Skeletal muscle cell (primary cell): ENCODE data around the gene TTC1.
"Not testable (repeated sequence)": the region's sequence is repeated elsewhere in the genome, so short reads cannot be mapped to it uniquely, and the experiment has no call there.

ENCODE experiments used
- DNase-seq: peaks from one replicate; pipeline ENCODE4 v3.0.0-alpha.2; 2010; ENCODE audit warnings: low read depth
- H3K4me3 ChIP-seq: 2 replicates; pipeline ENCODE4 v1.5.1; 2011; ENCODE audit warnings: low read depth, mild to moderate bottlenecking, control low read depth, low read length, moderate library complexity

TTC1 gene, protein sequence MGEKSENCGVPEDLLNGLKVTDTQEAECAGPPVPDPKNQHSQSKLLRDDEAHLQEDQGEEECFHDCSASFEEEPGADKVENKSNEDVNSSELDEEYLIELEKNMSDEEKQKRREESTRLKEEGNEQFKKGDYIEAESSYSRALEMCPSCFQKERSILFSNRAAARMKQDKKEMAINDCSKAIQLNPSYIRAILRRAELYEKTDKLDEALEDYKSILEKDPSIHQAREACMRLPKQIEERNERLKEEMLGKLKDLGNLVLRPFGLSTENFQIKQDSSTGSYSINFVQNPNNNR

DNA sequence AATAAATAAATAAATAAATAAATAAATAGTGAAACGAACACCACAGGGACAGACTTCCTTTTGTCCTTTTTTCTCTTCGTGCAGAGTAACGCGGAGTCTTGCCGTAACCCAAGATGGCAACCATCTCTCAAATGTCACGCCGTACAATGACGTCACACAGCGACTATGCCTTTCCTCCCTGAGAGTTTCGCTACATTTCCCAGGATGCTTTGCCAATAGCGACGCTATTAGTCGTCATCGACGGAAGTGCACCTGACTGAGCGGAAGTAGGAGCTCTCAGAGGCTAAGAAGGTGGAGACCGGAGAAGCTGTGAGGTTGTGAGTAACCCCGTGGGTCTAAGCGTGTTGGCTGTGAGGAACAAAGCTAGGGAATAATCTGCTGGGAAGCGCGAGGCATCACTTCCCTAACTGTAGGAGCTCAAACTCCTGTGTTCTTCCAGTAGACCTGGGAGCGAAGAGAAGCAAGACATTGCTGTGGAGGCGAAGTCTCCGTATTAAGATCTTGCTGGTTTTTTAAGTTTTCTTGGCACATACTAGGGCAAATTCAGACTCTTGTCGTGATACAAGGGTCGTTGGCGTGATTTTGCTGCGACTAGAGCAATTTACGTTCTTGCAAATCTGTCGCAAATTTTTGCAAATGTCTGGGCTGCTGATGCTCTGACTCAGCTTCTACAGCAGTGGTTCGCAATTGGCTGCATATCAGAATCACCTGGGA is at the start of gene TTC1:
TSS of gene TTC1 (plus strand) at position 263 of the 714 bp plus-strand sequence. CDS start 1,390 bp downstream, outside the sequence.
- H3K4me3 ChIP-seq: peak within 1 kb of the TSS; percentile 90
- DNase-seq: peak; percentile 95

- no peak for DNase-seq
- no peak overlapping the region for H3K4me3 ChIP-seq
Observed at GRCh38 chr5:159961176-159962160, 47.5 kb upstream of the TTC1 start.

- H3K4me3 ChIP-seq: no peak overlapping the region
- DNase-seq: no peak
Observed at GRCh38 chr5:159962214-159962613, 46.7 kb upstream of the TTC1 start.

- H3K4me3 ChIP-seq: no peak overlapping the region
- no peak for DNase-seq
Observed at GRCh38 chr5:159963935-159964334, 45.0 kb upstream of the TTC1 start.

GRCh38 chr5:159965031-159965837 is 43.7 kb upstream of the TTC1 start:
- H3K4me3 ChIP-seq: no peak overlapping the region
- DNase-seq: no peak

DNA sequence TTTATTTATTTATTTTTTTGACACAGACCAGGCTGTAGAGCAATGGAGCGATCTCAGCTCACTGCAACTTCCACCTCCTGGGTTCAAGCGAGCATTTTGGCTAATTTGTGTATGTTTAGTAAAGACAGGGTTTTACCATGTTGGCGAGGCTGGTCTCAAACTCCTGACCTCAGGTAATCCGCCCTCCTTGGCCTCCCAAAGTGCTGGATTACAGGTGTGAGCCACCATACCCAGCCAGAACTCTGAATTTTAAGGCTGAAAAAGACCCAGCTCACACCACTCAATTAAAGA is 43.2 kb upstream of the TTC1 start:
- not testable (repeated sequence) for H3K4me3 ChIP-seq, DNase-seq

DNA sequence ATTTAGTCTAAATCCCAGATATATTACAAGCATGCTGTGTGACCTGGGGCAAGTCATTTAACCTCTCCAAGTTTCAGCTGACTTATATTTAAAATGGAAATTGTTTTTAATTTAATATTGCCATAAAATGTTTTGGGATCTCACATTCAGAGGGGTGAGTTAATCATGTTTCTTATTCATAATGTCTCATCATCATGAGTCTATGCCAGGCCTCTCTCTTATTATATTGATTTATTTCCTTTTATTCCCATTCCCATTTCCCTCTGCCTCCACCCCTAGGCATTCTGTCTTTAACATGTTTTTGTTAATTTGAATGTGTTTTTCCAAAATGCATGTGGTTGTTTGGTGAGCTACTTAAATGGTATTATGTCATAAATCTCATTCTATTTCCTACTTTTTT is 39.0 kb upstream of the TTC1 start:
- DNase-seq: no peak
- H3K4me3 ChIP-seq: no peak overlapping the region

- no peak overlapping the region for H3K4me3 ChIP-seq
- no peak for DNase-seq
Observed at GRCh38 chr5:159971038-159971437, 37.9 kb upstream of the TTC1 start.

GRCh38 chr5:159971514-159971913 is 37.4 kb upstream of the TTC1 start:
- H3K4me3 ChIP-seq: peak overlapping the region; percentile 34
- DNase-seq: no peak

GRCh38 chr5:159971931-159972461 is 36.9 kb upstream of the TTC1 start:
- H3K4me3 ChIP-seq: peak overlapping the region; percentile 34
- no peak for DNase-seq

- no peak for DNase-seq
- no peak overlapping the region for H3K4me3 ChIP-seq
Observed at GRCh38 chr5:159972538-159973362, 36.2 kb upstream of the TTC1 start.

DNA sequence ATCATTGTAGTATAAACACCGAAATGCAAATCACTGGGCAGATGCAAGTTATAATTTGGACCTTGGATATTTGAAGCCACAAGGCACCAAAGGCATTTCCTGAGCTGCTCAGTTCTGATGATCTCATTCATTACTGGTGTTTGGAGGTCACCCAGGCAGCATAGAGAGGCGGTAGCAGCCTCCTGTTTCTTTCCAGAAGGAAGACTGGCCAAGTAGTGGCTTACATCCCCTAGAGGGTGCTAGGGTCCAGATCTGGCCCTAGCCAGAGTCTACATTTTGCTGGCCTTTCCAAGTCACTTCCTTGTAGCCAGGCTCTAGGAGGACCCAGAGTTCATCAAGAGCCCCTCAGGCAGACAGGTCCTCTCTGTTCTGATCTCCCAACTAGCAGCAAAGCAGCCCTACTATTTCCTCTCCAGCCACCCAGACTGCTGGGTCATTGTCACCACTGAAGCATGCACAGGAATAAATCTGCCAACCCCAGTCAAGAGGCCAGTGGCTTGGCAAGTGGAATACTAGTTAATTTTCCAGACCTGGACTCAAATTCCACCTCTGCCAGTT is 33.4 kb upstream of the TTC1 start:
- DNase-seq: peak; percentile 75
- no peak overlapping the region for H3K4me3 ChIP-seq

DNA sequence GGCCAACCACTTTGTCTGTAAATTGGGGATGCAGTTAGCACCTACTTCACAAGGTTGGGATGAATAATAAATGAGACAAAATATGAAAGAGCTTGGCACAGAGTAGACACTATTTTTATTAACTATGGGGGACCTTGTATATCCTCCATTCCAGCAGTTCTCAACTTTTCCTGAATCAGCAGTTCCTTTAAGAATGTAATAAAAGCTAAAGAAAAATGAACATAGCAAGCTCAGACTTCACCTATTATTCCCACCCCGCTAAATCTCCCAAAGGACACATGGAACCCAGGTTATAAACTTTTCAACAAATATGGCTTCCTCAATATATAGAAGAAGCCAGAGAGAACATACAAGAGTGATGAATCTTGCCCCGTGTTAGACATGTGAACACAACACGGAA is 32.0 kb upstream of the TTC1 start:
- DNase-seq: no peak
- H3K4me3 ChIP-seq: no peak overlapping the region

- H3K4me3 ChIP-seq: no peak overlapping the region
- no peak for DNase-seq
Observed at GRCh38 chr5:159978358-159978757, 30.6 kb upstream of the TTC1 start.

DNA sequence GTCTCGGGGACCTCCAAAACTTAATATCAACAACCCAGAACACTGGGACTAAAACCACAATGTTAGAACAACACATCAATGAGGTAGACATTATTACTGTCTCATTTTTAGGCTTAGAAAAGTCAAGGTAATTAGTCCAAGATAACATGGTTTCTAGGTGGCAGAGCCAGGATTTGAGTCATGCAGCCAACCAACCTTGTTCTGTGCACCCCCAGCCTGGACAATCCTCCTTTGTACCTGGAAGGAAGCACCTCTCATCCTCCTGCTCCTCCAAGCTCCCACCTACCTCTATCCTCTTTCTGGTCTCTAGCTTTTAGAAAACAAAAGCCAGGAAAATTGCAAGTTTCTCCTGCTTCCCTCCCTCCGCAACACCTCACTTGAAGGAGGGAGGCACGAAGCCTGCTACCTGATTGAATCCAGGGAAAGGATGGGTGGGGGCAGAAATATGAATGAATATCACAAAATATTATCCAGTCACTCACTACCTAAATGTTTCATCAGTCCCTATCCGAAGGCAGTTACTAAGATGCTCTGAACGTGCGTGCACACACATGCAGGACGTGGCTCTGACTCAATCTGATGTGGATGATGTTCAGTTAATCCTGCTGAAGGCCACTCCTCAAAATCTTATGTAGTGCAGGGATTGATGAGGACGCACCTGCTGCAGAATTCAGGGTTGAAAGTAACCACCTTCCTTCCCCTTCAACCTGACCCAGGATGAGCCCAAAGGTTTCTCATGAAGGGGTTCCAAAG is 26.3 kb upstream of the TTC1 start:
- no peak overlapping the region for H3K4me3 ChIP-seq
- DNase-seq: no peak

- peak overlapping the region; percentile 48 for H3K4me3 ChIP-seq
- DNase-seq: no peak
Observed at GRCh38 chr5:159987031-159987674, 21.8 kb upstream of the TTC1 start.

DNA sequence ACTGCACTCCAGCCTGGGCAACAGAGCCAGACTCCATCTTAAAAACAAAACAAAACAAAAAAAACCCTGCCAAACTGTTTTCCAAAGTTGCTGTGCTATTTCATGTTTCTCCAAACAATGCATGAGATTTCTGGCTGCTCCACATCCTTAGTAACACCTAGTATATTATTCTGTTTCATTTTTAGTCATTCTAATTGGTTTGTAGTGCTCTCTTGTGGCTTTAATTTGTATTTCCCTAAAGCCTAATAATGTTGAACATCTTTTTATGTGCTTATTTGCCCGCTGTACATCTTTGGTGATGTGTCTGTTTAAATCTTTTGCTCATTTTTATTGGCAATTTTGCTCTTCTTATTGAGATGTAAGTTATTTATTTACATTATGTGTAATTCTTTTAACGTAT is 18.4 kb upstream of the TTC1 start:
- DNase-seq: no peak
- no peak overlapping the region for H3K4me3 ChIP-seq
